GM21576 (cell line): ENCODE results near the gene SLC25A20.
A peak's percentile ranks its signal among the peaks of the same experiment; 100 is the strongest.
"Not testable (repeated sequence)": the region's sequence is repeated elsewhere in the genome, so short reads cannot be mapped to it uniquely, and the experiment has no call there.

Experiments used
- ATAC-seq: cut with Tn5 transposase; IDR thresholded peaks from one replicate; pipeline ENCODE4 v1.9.1; 2021; ENCODE audit warnings: mild to moderate bottlenecking, moderate library complexity; ENCODE audit not compliant: unreplicated experiment

Gene SLC25A20

GRCh38 chr3:48847504-48848423 lies 50.9 kb downstream of the SLC25A20 start, which contains the start of gene PRKAR2A:
TSS of gene PRKAR2A (minus strand) at chr3:48847874. CDS start at chr3:48847596, 278 bp downstream.
- peak; percentile 80 for ATAC-seq

- ATAC-seq, result peak; percentile 32
Measured at GRCh38 chr3:48847053-48847503, 51.6 kb downstream of the SLC25A20 start.

GRCh38 chr3:48845170-48845569 lies 53.5 kb downstream of the SLC25A20 start:
- no peak for ATAC-seq

GRCh38 chr3:48837163-48837562 lies 61.5 kb downstream of the SLC25A20 start:
- no peak for ATAC-seq

GRCh38 chr3:48835650-48836366 lies 62.9 kb downstream of the SLC25A20 start:
- ATAC-seq, result no peak

GRCh38 chr3:48832684-48833083 lies 66.0 kb downstream of the SLC25A20 start:
- ATAC-seq, result no peak

GRCh38 chr3:48830715-48831114 lies 68.0 kb downstream of the SLC25A20 start:
- ATAC-seq, result no peak

DNA sequence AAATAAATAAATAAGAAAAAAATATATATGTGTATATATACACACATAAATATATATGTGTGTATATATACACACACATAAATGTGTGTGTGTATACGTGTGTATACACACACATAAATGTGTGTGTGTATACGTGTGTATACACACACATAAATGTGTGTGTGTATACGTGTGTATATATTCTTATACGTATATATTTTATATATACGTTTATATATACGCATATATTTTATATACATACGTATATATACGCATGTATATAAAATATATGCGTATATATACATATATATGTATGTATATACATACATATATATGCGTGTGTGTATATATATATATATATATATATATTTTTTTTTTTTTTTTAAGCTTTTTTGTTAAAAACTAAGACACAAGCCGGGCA lies 69.2 kb downstream of the SLC25A20 start:
- ATAC-seq, result not testable (repeated sequence)

DNA sequence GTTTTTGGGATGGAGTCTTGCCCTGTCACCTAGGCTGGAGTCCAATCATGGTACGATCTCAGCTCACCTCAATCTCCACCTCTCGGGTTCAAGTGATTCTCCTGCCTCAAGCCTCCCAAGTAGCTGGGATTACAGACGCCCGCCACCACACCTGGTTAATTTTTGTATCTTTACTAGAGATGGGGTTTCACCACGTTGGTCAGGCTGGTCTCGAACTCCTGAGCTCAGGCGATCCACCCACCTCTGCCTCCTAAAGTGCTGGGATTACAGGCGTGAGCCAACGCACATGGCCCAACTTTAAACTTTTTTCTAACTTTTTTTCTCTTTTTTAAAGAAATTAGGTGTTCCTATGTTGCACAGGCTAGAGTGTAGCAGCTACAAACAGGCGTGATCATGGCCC lies 70.8 kb downstream of the SLC25A20 start:
- not testable (repeated sequence) for ATAC-seq

DNA sequence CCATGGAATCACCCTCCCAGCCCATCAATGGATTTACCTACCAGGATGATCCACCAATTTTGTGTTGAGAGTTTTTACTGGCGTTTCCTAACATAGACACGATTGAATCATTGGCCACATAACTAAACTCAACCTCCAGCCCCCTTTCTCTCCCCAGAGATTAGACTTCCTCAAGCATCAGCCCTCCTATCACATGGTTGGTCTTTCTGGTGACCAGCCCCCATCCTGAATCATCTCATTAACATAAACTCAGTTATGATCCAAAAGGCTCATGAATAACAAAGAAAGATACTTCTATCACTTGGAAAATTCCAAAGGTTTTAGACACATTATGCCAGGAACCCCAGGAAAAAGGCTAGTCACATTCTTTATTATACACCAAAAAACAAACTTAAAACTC lies 72.2 kb downstream of the SLC25A20 start:
- ATAC-seq, result no peak

GRCh38 chr3:48820612-48821324 lies 77.9 kb downstream of the SLC25A20 start:
- no peak for ATAC-seq

DNA sequence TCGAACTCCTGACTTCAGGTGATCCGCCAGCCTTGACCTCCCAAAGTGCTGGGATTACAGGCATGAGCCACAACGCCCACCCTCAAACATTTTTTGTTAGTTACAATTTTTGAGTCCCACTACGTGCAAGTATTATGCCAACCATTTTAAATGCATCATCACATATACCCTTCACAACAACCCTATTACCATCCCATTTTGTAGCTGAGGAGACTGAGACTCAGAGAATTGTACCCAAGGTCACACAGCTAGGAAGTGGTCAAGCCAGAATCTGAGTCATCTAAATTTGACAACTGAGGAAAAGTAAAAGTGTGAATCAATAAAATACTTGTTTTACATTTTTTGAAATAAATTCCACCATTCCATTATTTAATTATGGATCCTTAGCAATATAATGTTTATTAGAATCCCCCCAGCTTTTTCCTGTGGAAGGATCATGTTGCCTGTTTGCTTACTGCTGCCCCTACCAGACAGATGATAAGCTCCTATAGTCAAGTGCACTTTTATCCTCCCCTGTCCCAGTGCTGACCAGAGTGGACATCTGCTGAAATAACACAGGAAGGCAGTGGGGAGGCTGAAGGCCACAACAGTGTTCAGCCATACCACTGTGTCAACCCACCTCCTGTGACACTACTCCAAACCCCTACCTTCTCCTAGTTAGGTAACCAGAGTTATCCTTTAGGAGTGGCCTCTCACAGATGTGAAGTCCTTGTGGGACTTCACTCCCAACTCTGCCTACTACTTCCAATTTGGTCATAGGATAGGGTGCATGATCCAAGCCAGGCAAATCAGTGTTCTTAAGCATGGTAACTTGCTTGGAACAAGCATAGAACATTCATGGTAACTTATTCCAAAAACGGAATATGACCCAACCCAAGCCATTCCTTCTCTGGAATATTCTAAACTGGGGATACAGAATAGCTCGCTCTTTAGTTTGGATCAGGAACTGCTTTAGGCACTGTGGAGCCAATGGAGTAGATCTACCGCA lies 79.2 kb downstream of the SLC25A20 start:
- no peak for ATAC-seq

DNA sequence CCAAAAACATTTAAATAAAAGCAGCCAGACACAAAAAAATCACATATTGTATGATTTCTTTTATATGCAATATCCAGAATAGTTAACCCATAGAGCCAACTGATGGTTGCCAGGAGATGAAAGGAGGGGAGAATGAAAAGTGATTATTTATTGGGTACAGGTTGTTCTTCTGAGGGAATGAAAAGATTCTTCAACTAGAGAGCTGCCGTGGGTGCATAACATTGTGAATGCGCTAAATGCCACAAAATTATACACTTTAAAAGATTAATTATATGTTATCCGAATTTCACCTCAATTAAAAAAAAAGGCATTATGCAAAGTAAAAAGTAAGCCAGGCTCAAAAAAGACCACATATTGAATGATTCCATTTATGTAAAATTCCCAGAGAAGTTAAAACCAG lies 87.2 kb downstream of the SLC25A20 start:
- no peak for ATAC-seq
